ENCODE data around the gene CFAP99. TPM values are rescaled to one million over a fixed set of nuclear protein-coding genes. Genes with fewer than 3 reads are reported as not detected.

The CFAP99 gene
- total and polyA plus RNA-seq, 2 of the 4 experiments (the other 2 are of a cell fraction): not detected

DNA sequence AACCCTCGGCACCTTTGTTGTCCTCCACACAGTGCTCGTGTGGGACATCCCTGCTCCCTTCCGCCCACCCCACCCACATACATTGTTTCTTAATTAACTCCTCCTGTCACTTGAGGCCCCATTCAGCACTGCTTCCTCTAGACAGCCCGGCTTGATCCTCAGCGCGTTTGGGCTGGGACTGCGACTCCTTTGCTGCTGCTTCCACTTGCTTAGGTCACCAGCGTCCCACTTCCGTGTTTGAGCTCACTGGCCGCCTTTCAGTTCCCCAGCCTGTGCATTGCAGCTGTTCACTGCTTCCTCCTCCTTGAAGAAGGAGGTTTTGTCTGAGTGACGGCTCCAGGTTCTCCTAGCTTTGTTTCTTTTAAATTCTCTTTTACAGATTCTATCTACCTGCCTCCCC, 66.2 kb downstream of the CFAP99 start:
- H2AFZ ChIP-seq (replicated peaks; ENCODE audit: low read length, poor library complexity): no peak overlapping the region
- no peak overlapping the region for H2BK15ac ChIP-seq (ENCODE audit: low read depth, low read length)
- peaks cover 99% of the 10 kb centered on the region for H4K20me1 ChIP-seq (ENCODE audit: insufficient read depth, low read length)
- ChIA-PET CTCF (no interaction called here), POLR2A (ENCODE audit: unreplicated experiment) (no interaction called here)
- no peak overlapping the region for H4K5ac ChIP-seq (ENCODE audit: low read depth, low read length)
- intact Hi-C loops (cut with micrococcal nuclease) (no loop called here), in situ Hi-C loops (cut with MboI; ENCODE audit: low sequenced_read_pairs) (no loop called here), dilution Hi-C loops (cut with HindIII; ENCODE audit: low sequenced_read_pairs, unreplicated experiment) (no loop called here)
- no peak overlapping the region for H3K9ac ChIP-seq (ENCODE audit: low read depth, low read length)
- peaks cover 5% of the 10 kb centered on the region for H3K4me1 ChIP-seq (ENCODE audit: control insufficient read depth, insufficient read depth, low read length)
- no peak overlapping the region; the same call in 1 of the 2 replicates for H3K14ac ChIP-seq (replicated peaks; ENCODE audit: low read depth, low read length)
- H3K18ac ChIP-seq (ENCODE audit: low read depth, low read length): no peak overlapping the region
- no peak overlapping the region for H3K56ac ChIP-seq (ENCODE audit: extremely low read depth, insufficient read depth, low read length)
- no peak overlapping the region for H3K4me2 ChIP-seq (ENCODE audit: low read depth, low read length)
- WGBS, 2 experiments (ENCODE audit: extremely low coverage in 2 of 2, insufficient read length in 1 of 2): 83% methylated on average over 5 of the region's 11 CpGs; no CpG with 5 or more reads in 1 of the 2 experiments
- no peak overlapping the region for H4K8ac ChIP-seq (ENCODE audit: low read depth in 2 of 2, low read length in 2 of 2)
- no TSS peak for BruUV-seq (replicated peaks)
- H3K27ac ChIP-seq (ENCODE audit: insufficient read depth, low read length): no peak overlapping the region
- no peak for DNase-seq
- H3K9me3 ChIP-seq (ENCODE audit: control insufficient read depth, insufficient read depth, low read length): no peaks in the 10 kb centered on the region
- no peak overlapping the region for H3K23ac ChIP-seq (ENCODE audit: low read depth, low read length)
- no peak overlapping the region for H4K91ac ChIP-seq (ENCODE audit: insufficient read depth, low read depth, low read length)
- H2AK5ac ChIP-seq (ENCODE audit: low read depth, low read length): no peak overlapping the region
- H2BK5ac ChIP-seq (ENCODE audit: low read depth, low read length, poor library complexity, severe bottlenecking): no peak overlapping the region
- peaks cover 51% of the 10 kb centered on the region for H3K9me1 ChIP-seq (ENCODE audit: insufficient read depth, low read length)
- H2BK120ac ChIP-seq (ENCODE audit: low read depth, low read length): no peak overlapping the region
- H3K27me3 ChIP-seq (ENCODE audit: control insufficient read depth, insufficient read depth, low read length): no peaks in the 10 kb centered on the region
- no peak for TF ChIP-seq CTCF (conservative IDR thresholded peaks at IDR 0.05; ENCODE audit: low read depth, low read length)
- no peak for TF ChIP-seq ELK1 (IDR thresholded peaks at IDR 0.05; ENCODE audit: borderline replicate concordance, low read depth, low read length)
- TF ChIP-seq CEBPB (IDR thresholded peaks at IDR 0.05; ENCODE audit: low read depth, low read length): no peak
- no peak for TF ChIP-seq MXI1 (IDR thresholded peaks at IDR 0.05; ENCODE audit: borderline replicate concordance, low read depth, low read length)
- no peak for TF ChIP-seq MAZ (IDR thresholded peaks at IDR 0.05; ENCODE audit: borderline replicate concordance, low read depth, low read length)
- ATAC-seq (ENCODE audit: low read depth): no peak
- H3K79me1 ChIP-seq (ENCODE audit: low read depth in 1 of 2, low read length in 2 of 2): peaks cover 7 to 88% of the 10 kb centered on the region in 2 experiments; a peak in 3 of 4 replicates
- H2BK20ac ChIP-seq (ENCODE audit: low read depth, low read length): no peak overlapping the region
- peaks cover 11% of the 10 kb centered on the region for H3K36me3 ChIP-seq (ENCODE audit: control insufficient read depth, insufficient read depth, low read length)
- no peak overlapping the region for H2AK9ac ChIP-seq (replicated peaks; ENCODE audit: low read depth, low read length, poor library complexity)
- no peak overlapping the region for H3K4ac ChIP-seq (ENCODE audit: low read depth, low read length)
- H3K4me3 ChIP-seq (ENCODE audit: insufficient read depth, low read depth, low read length): no peak overlapping the region

Measured in IMR-90 (cell line).